HG03060 (cell line): ENCODE data around the gene CASP3.
"Not testable (repeated sequence)": the region's sequence is repeated elsewhere in the genome, so short reads cannot be mapped to it uniquely, and the experiment has no call there.

Experiments used
- ATAC-seq: cut with Tn5 transposase; IDR thresholded peaks from one replicate; pipeline ENCODE4 v1.9.1; 2021; ENCODE audit warnings: low read depth, moderate number of reproducible peaks; ENCODE audit not compliant: unreplicated experiment

Gene CASP3

GRCh38 chr4:184598753-184599491 lies 50.3 kb downstream of the CASP3 start:
- no peak for ATAC-seq

GRCh38 chr4:184596617-184597185 lies 52.5 kb downstream of the CASP3 start:
- no peak for ATAC-seq

GRCh38 chr4:184596044-184596616 lies 53.1 kb downstream of the CASP3 start:
- no peak for ATAC-seq

- ATAC-seq = no peak
These were observed 53.8 kb downstream of the CASP3 start for GRCh38 chr4:184595430-184595829.

GRCh38 chr4:184593461-184593860 lies 55.8 kb downstream of the CASP3 start:
- ATAC-seq = no peak

GRCh38 chr4:184591747-184592270 lies 57.4 kb downstream of the CASP3 start:
- ATAC-seq = not testable (repeated sequence)

GRCh38 chr4:184591070-184591677 lies 58.1 kb downstream of the CASP3 start:
- no peak for ATAC-seq

- ATAC-seq = no peak
These were observed 59.1 kb downstream of the CASP3 start for GRCh38 chr4:184590196-184590595.

GRCh38 chr4:184588893-184589292 lies 60.4 kb downstream of the CASP3 start:
- ATAC-seq = no peak

- no peak for ATAC-seq
These were observed 61.5 kb downstream of the CASP3 start for GRCh38 chr4:184587701-184588100.

- no peak for ATAC-seq
These were observed 62.0 kb downstream of the CASP3 start for GRCh38 chr4:184587221-184587620.

- no peak for ATAC-seq
These were observed 65.3 kb downstream of the CASP3 start for GRCh38 chr4:184583738-184584502.
